Measurements from ENCODE around the gene CDC73. TPM values are rescaled to one million over a fixed set of nuclear protein-coding genes. Genes with fewer than 3 reads are reported as not detected.
A peak's percentile ranks its signal among the peaks of the same experiment; 100 is the strongest.

CDC73 gene
- 10 to 100 TPM; 17.0 to 30.0 (median 26.6) TPM for total RNA-seq

- WGBS: under 1% methylated on average over 46 of the region's 85 CpGs
- Histone ChIP-seq H3K4me1 (peaks cover 38% of the 10 kb centered on the region), H3K9me3 (no peaks in the 10 kb centered on the region), H3K36me3 (peaks cover 7% of the 10 kb centered on the region), H3K27ac (peak within 1 kb of the TSS; percentile 93), H3K4me3 (peak within 1 kb of the TSS; percentile 74), H3K27me3 (no peaks in the 10 kb centered on the region)
- DNase-seq (ENCODE audit: low spot score in 2 of 2): peak; percentile 98
- TF ChIP-seq CTCF (IDR thresholded peaks at IDR 0.05): peak; percentile 95 to 98
- peak in 2 of 3 donors; percentile 95 to 99 for TF ChIP-seq POLR2AphosphoS5 (IDR thresholded peaks at IDR 0.05)
- TF ChIP-seq POLR2A (IDR thresholded peaks at IDR 0.05): peak in 1 of 2 donors; percentile 61
- no peak for TF ChIP-seq EP300 (IDR thresholded peaks at IDR 0.05)
These were observed at the start of gene CDC73 for GRCh38 chr1:193121616-193122593. Gene CDC73, plus strand, starts transcription at chr1:193122031. Its CDS starts 170 bp downstream, at chr1:193122201.

GRCh38 chr1:193077991-193078390 is 43.8 kb upstream of the CDC73 start:
- no peaks in the 10 kb centered on the region for H3K9me3 ChIP-seq
- DNase-seq (ENCODE audit: low spot score in 2 of 2): no peak
- H3K36me3 ChIP-seq: peaks cover 54% of the 10 kb centered on the region
- no peaks in the 10 kb centered on the region for H3K27me3 ChIP-seq
- H3K4me3 ChIP-seq: no peak overlapping the region
- H3K27ac ChIP-seq: no peak overlapping the region
- TF ChIP-seq POLR2A (IDR thresholded peaks at IDR 0.05) (no peak), CTCF (IDR thresholded peaks at IDR 0.05) (no peak), POLR2AphosphoS5 (IDR thresholded peaks at IDR 0.05) (no peak), EP300 (IDR thresholded peaks at IDR 0.05) (no peak)
- H3K4me1 ChIP-seq: no peaks in the 10 kb centered on the region

- Histone ChIP-seq H3K27ac (no peak overlapping the region), H3K4me1 (no peaks in the 10 kb centered on the region), H3K27me3 (no peaks in the 10 kb centered on the region), H3K4me3 (no peak overlapping the region), H3K9me3 (no peaks in the 10 kb centered on the region), H3K36me3 (peaks cover 61% of the 10 kb centered on the region)
- no peak for DNase-seq (ENCODE audit: low spot score in 2 of 2)
- TF ChIP-seq EP300 (IDR thresholded peaks at IDR 0.05): no peak
- no peak for TF ChIP-seq POLR2AphosphoS5 (IDR thresholded peaks at IDR 0.05)
- no peak for TF ChIP-seq POLR2A (IDR thresholded peaks at IDR 0.05)
- TF ChIP-seq CTCF (IDR thresholded peaks at IDR 0.05): no peak
- 90% methylated on average over 3 of the region's 3 CpGs for WGBS
These were observed 42.6 kb upstream of the CDC73 start for GRCh38 chr1:193079187-193079586.

- Histone ChIP-seq H3K4me3 (no peak overlapping the region), H3K9me3 (no peaks in the 10 kb centered on the region), H3K27ac (no peak overlapping the region), H3K4me1 (no peaks in the 10 kb centered on the region), H3K36me3 (peaks cover 50% of the 10 kb centered on the region), H3K27me3 (no peaks in the 10 kb centered on the region)
- DNase-seq (ENCODE audit: low spot score in 2 of 2): no peak
- WGBS: 84% methylated on average over 6 of the region's 6 CpGs
- TF ChIP-seq EP300 (IDR thresholded peaks at IDR 0.05) (no peak), POLR2AphosphoS5 (IDR thresholded peaks at IDR 0.05) (no peak), POLR2A (IDR thresholded peaks at IDR 0.05) (no peak), CTCF (IDR thresholded peaks at IDR 0.05) (no peak)
These were observed 38.3 kb upstream of the CDC73 start for GRCh38 chr1:193083365-193084088.

GRCh38 chr1:193085263-193085662 is 36.6 kb upstream of the CDC73 start:
- H3K4me1 ChIP-seq: no peaks in the 10 kb centered on the region
- H3K9me3 ChIP-seq: no peaks in the 10 kb centered on the region
- no peak overlapping the region for H3K4me3 ChIP-seq
- no peak for DNase-seq (ENCODE audit: low spot score in 2 of 2)
- 88% methylated on average over 1 of the region's 1 CpG for WGBS
- no peak for TF ChIP-seq POLR2AphosphoS5 (IDR thresholded peaks at IDR 0.05)
- TF ChIP-seq CTCF (IDR thresholded peaks at IDR 0.05): no peak
- no peak for TF ChIP-seq EP300 (IDR thresholded peaks at IDR 0.05)
- TF ChIP-seq POLR2A (IDR thresholded peaks at IDR 0.05): no peak
- peaks cover 40% of the 10 kb centered on the region for H3K36me3 ChIP-seq
- no peak overlapping the region for H3K27ac ChIP-seq
- H3K27me3 ChIP-seq: no peaks in the 10 kb centered on the region

All from suprapubic skin (tissue), 4 donors.